ENCODE results near the gene MMP23B. TPM values are rescaled to one million over a fixed set of nuclear protein-coding genes. Genes with fewer than 3 reads are reported as not detected.

MMP23B gene
- total RNA-seq = 1 to 10 TPM; 3.4 to 4.2 TPM

DNA sequence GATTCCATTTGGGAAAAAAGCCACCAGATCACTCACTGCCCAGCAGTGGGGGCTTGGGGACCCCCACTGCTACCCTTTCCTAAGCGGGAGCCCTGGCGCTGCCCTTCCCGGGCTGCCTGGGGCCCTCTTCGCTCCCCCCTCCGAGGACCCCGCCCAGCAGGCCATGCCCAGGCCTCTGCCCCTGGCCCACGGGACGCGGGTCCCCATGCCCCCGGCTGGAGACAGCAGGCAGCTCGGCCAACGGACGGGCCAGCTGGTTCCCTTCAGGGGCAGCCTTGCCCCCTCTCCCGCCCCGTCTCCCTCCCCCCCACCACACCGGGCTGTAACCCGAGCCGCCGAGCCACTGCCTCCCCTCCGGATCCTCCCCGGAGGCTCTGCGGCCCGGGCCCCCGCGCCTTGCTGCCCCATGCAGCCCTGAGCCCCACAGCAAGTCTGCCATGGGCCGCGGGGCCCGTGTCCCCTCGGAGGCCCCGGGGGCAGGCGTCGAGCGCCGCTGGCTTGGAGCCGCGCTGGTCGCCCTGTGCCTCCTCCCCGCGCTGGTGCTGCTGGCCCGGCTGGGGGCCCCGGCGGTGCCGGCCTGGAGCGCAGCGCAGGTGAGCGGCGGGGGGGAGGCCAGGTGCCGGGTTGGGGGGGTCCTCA lies at the start of gene MMP23B:
MMP23B (plus strand) TSS at position 392 of the 639 bp plus-strand sequence; CDS start at position 438, 46 bp downstream.

DNA sequence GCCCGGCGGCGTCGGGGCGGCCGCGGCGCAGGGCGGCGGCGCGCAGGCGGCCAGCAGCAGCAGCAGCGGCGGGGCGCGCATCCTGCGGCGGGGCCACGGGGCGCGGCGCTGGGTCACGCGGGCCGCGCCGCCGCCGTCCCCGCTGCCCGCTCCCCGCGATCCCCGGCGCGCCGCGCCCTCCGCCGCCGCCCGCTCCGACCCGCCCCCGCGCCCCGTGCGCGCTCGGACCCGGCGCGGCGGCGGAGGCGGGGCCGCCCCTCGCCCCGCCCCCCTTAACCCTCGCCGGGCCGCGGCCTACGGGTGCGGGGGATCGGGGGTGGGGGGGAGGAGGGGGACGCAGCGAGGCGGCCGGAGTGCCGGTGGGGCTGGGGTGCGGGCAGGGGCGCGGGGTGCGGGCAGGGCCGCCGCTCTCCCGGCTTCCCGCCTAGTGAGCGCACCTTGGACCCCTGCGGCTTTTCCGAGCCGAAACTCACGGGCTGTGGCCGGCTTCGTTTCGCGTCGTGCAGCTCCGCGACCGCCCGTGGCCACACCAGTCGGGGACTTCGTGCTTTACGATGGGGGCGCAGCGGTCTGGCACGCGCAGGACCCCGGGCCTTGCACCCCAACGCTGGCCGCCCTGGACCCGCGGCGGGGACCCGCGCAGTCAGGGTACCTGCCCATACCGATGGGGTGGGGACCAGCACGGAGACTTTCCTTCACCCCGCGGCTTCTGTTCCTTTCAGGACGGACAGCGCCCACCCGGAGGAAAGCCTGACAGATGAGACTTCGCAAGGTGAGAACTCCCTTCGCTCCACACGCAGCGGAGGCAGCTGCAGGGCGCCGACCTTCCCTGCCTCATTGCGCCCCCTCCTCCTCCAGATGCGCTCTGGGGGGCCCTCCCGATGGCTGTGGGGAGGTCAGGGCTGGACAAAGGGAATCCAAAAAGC lies 31.8 kb upstream of the MMP23B start, which contains the start of gene FNDC10:
FNDC10 (minus strand) TSS at position 201 of the 926 bp plus-strand sequence; CDS start at position 81, 120 bp downstream.

GRCh38 chr1:1615256-1616044 lies 16.5 kb upstream of the MMP23B start, which contains the start of gene MIB2:
Gene MIB2 (plus strand): TSS chr1:1615500. CDS start chr1:1623453, 7,953 bp downstream.

DNA sequence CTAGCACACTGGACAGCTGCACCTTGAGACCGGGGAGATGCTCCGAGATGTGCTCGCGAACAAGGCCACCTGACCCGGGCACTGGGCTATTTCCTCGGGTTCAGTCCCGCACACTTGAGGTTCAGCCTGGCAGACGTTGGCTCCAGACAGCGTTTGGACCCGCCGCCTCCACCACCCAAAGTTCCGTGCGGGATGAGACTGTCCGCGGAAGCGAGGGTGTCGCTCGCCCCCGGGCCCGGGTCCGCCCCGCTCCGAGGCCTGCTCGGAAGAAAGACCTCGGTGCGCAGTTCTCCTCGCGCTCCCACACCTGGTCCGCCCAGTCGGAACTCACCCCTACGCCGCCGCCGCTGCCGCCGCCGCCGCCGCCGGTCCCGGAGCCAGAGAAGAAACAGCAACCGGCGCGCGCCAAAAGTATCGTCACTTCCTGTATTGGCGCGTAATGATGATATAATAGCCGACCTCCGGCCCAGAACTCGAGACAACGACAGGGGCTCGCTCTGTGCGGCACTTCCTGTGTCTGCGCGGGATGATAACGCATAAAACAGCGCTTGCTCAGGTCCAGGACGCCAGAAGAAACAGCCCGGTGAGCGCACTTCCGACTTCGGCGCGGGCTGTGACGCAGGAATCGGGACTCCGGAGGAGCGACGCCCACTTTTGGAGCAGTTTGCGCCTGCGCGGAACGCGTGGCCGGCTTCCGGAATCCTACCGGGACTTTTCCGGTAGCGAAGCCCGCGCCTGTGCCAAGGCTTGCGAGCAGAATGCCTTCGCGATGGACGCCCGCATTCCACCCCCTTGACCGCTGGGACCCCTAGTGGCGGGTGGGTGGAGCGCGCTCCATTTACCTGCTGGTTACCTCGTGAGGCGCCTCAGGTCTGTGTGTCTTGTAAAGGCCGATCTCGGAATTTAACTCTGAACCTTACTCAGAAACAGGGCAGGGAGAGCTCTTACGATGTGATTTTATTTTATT lies 26.9 kb downstream of the MMP23B start, which contains the start of gene CDK11B:
CDK11B (minus strand) TSS at position 422 of the 967 bp plus-strand sequence. CDS start 1,519 bp downstream, outside the sequence.

Other genes with a start within 250 kb of the MMP23B start
- gene CCNL2, start 232.8 kb upstream of the MMP23B start, total RNA-seq = 100 to 1,000 TPM; 120 to 122 TPM
- gene MRPL20, start 224.9 kb upstream of the MMP23B start, total RNA-seq = 10 to 100 TPM; 82.8 to 98.8 TPM
- not detected for gene ANKRD65, start 210.9 kb upstream of the MMP23B start, total RNA-seq
- gene VWA1, start 196.5 kb upstream of the MMP23B start, total RNA-seq = under 1 TPM; 0.17 to 0.33 TPM
- 1 to 10 TPM; 1.4 to 2.3 TPM for gene ATAD3C, start 182.5 kb upstream of the MMP23B start, total RNA-seq
- 10 to 100 TPM; 29.0 to 34.3 TPM for gene ATAD3B, start 160.4 kb upstream of the MMP23B start, total RNA-seq
- gene ATAD3A, start 120.0 kb upstream of the MMP23B start, total RNA-seq = 10 to 100 TPM; 31.9 to 33.0 TPM
- gene TMEM240, start 91.5 kb upstream of the MMP23B start, total RNA-seq = under 1 TPM; 0.41 to 0.45 TPM
- gene SSU72, start 57.3 kb upstream of the MMP23B start, total RNA-seq = 100 to 1,000 TPM; 106 to 107 TPM
- 1 to 10 TPM; 8.7 to 9.1 TPM for gene FNDC10, start 32.0 kb upstream of the MMP23B start, total RNA-seq
- 10 to 100 TPM; 44.3 to 45.9 TPM for gene MIB2, start 16.7 kb upstream of the MMP23B start, total RNA-seq
- gene CDK11B, start 26.8 kb downstream of the MMP23B start, total RNA-seq = 10 to 100 TPM; 33.8 to 34.2 TPM
- gene SLC35E2B, start 60.6 kb downstream of the MMP23B start, total RNA-seq = 10 to 100 TPM; 75.4 to 77.9 TPM
- gene CDK11A, start 92.2 kb downstream of the MMP23B start, total RNA-seq = 10 to 100 TPM; 66.4 to 78.3 TPM
- 10 to 100 TPM; 62.2 to 63.9 TPM for gene NADK, start 146.3 kb downstream of the MMP23B start, total RNA-seq